Activated T-cell treated with anti-CD3 and anti-CD28 coated beads, Interleukin-2, amount 50 U/mL, for 72 hours (primary cell): ENCODE data around the gene ATP6V1G3. TPM values are rescaled to one million over a fixed set of nuclear protein-coding genes. Genes with fewer than 3 reads are reported as not detected.
A peak's percentile ranks its signal among the peaks of the same experiment; 100 is the strongest.
"Not testable (repeated sequence)": the region's sequence is repeated elsewhere in the genome, so short reads cannot be mapped to it uniquely, and the experiment has no call there.

Source experiments
- ATAC-seq, 2 donors: fragments of 150-1000 bp; cut with Tn5 transposase; replicated peaks in 1 of 2; 2 replicates each; pipeline ENCODE4 v1.10.0; 2021; ENCODE audit warnings: moderate library complexity in 2 of 2, mild to moderate bottlenecking in 1 of 2
- DNase-seq, 2 donors: peaks; one replicate each; pipeline ENCODE4 v3.0.0; 2021 to 2022; ENCODE audit warnings: mixed read lengths in 1 of 2
- H3K27ac Mint-ChIP-seq: one replicate; pipeline ENCODE4 v1.8.0; 2022; ENCODE audit warnings: mild to moderate bottlenecking, moderate library complexity, mixed read lengths
- H3K27me3 Mint-ChIP-seq: one replicate; pipeline ENCODE4 v1.8.0; 2022; ENCODE audit warnings: low read depth, mixed read lengths
- H3K36me3 Mint-ChIP-seq, 2 donors: one replicate each; pipeline ENCODE4 v1.8.0; 2022; ENCODE audit warnings: mixed read lengths in 2 of 2, mild to moderate bottlenecking in 1 of 2; ENCODE audit not compliant: insufficient read depth in 2 of 2
- H3K4me1 Mint-ChIP-seq: one replicate; pipeline ENCODE4 v1.8.0; 2022; ENCODE audit warnings: low read depth, mixed read lengths
- H3K4me3 Mint-ChIP-seq, 2 donors: one replicate each; pipeline ENCODE4 v1.8.0; 2022; ENCODE audit warnings: mild to moderate bottlenecking in 2 of 2, mixed read lengths in 2 of 2, moderate library complexity in 2 of 2
- H3K9me3 Mint-ChIP-seq, 2 donors: one replicate each; pipeline ENCODE4 v1.8.0; 2022; ENCODE audit warnings: mixed read lengths in 2 of 2
- total RNA-seq, 2 donors: library from RNA; stranded (reverse); gene quantifications; one replicate each; pipeline ENCODE4 v1.2.3, GENCODE V29; 2022

Gene ATP6V1G3
- total RNA-seq, 2 donors from 2014 or later: not detected

- peaks cover 3 to 4% of the 10 kb centered on the region in 2 donors for H3K36me3 Mint-ChIP-seq
- DNase-seq (no peak), ATAC-seq (peak; percentile 71 to 76)
- peaks cover 4 to 7% of the 10 kb centered on the region in 2 donors for H3K9me3 Mint-ChIP-seq
- H3K4me1 Mint-ChIP-seq: peaks cover 80% of the 10 kb centered on the region
- H3K4me3 Mint-ChIP-seq: peak overlapping the region; percentile 45 to 48
- no peaks in the 10 kb centered on the region for H3K27me3 Mint-ChIP-seq
- H3K27ac Mint-ChIP-seq: peak overlapping the region; percentile 87
These were observed 5.7 kb downstream of the ATP6V1G3 start for GRCh38 chr1:198534548-198535418.

GRCh38 chr1:198531891-198532290 is 8.6 kb downstream of the ATP6V1G3 start:
- H3K27ac Mint-ChIP-seq: no peak overlapping the region
- no peaks in the 10 kb centered on the region for H3K27me3 Mint-ChIP-seq
- H3K4me1 Mint-ChIP-seq: peaks cover 70% of the 10 kb centered on the region
- DNase-seq (no peak), ATAC-seq (no peak)
- H3K9me3 Mint-ChIP-seq: peaks cover 4 to 7% of the 10 kb centered on the region in 2 donors
- peaks cover 3 to 4% of the 10 kb centered on the region in 2 donors for H3K36me3 Mint-ChIP-seq
- no peak overlapping the region for H3K4me3 Mint-ChIP-seq

GRCh38 chr1:198530953-198531352 is 9.5 kb downstream of the ATP6V1G3 start:
- Mint-ChIP-seq H3K4me1 (peaks cover 70% of the 10 kb centered on the region), H3K27me3 (no peaks in the 10 kb centered on the region), H3K36me3 (peaks cover 3 to 4% of the 10 kb centered on the region in 2 donors), H3K4me3 (no peak overlapping the region), H3K9me3 (peaks cover 4 to 7% of the 10 kb centered on the region in 2 donors), H3K27ac (no peak overlapping the region)
- no peak for DNase-seq
- ATAC-seq: no peak

GRCh38 chr1:198529414-198529813 is 11.1 kb downstream of the ATP6V1G3 start:
- Mint-ChIP-seq H3K36me3 (peaks cover 3 to 4% of the 10 kb centered on the region in 2 donors), H3K4me1 (peaks cover 80% of the 10 kb centered on the region), H3K27me3 (no peaks in the 10 kb centered on the region), H3K4me3 (no peak overlapping the region), H3K9me3 (peaks cover 4 to 7% of the 10 kb centered on the region in 2 donors), H3K27ac (no peak overlapping the region)
- no peak for DNase-seq
- ATAC-seq: no peak

GRCh38 chr1:198528364-198528763 is 12.1 kb downstream of the ATP6V1G3 start:
- Mint-ChIP-seq H3K36me3 (peaks cover 2 to 3% of the 10 kb centered on the region in 2 donors), H3K4me1 (peaks cover 80% of the 10 kb centered on the region), H3K4me3 (no peak overlapping the region)

GRCh38 chr1:198524556-198524955 is 15.9 kb downstream of the ATP6V1G3 start:
- Mint-ChIP-seq H3K27me3 (no peaks in the 10 kb centered on the region), H3K4me1 (peaks cover 86% of the 10 kb centered on the region), H3K27ac (peak overlapping the region; percentile 99)

More at GRCh38 chr1:198528364-198528763, 12.1 kb downstream of the ATP6V1G3 start:
- peaks cover 2% of the 10 kb centered on the region in 2 donors for H3K9me3 Mint-ChIP-seq
- ATAC-seq (no peak), DNase-seq (no peak)
- H3K27ac Mint-ChIP-seq: no peak overlapping the region
- no peaks in the 10 kb centered on the region for H3K27me3 Mint-ChIP-seq

GRCh38 chr1:198524127-198524526 is 16.4 kb downstream of the ATP6V1G3 start:
- DNase-seq: peak in 1 of 2 donors; percentile 26
- peaks cover 88% of the 10 kb centered on the region for H3K4me1 Mint-ChIP-seq
- not testable (repeated sequence) for H3K36me3 Mint-ChIP-seq

More at GRCh38 chr1:198524556-198524955, 15.9 kb downstream of the ATP6V1G3 start:
- Mint-ChIP-seq H3K36me3 (no peaks in the 10 kb centered on the region), H3K4me3 (peak overlapping the region; percentile 80 to 95), H3K9me3 (no peaks in the 10 kb centered on the region)
- no peak for ATAC-seq
- no peak for DNase-seq

GRCh38 chr1:198523182-198523950 is 17.1 kb downstream of the ATP6V1G3 start:
- DNase-seq (peak in 1 of 2 donors; percentile 17), ATAC-seq (peak; percentile 55 to 61)
- peak overlapping the region; percentile 80 to 95 for H3K4me3 Mint-ChIP-seq
- H3K27ac Mint-ChIP-seq: peak overlapping the region; percentile 99
- H3K27me3 Mint-ChIP-seq: no peaks in the 10 kb centered on the region
- no peaks in the 10 kb centered on the region for H3K9me3 Mint-ChIP-seq
- H3K4me1 Mint-ChIP-seq: peaks cover 96% of the 10 kb centered on the region
- H3K36me3 Mint-ChIP-seq: no peaks in the 10 kb centered on the region

More at GRCh38 chr1:198524127-198524526, 16.4 kb downstream of the ATP6V1G3 start:
- Mint-ChIP-seq H3K27ac (peak overlapping the region; percentile 99), H3K4me3 (peak overlapping the region; percentile 80 to 95)
- not testable (repeated sequence) for ATAC-seq, H3K27me3 Mint-ChIP-seq, H3K9me3 Mint-ChIP-seq

- ATAC-seq: peak; percentile 66 to 76
- Mint-ChIP-seq H3K4me1 (peaks cover 85% of the 10 kb centered on the region), H3K9me3 (no peaks in the 10 kb centered on the region), H3K36me3 (no peaks in the 10 kb centered on the region), H3K4me3 (peak overlapping the region; percentile 80 to 91), H3K27ac (peak overlapping the region; percentile 96), H3K27me3 (no peaks in the 10 kb centered on the region)
- no peak for DNase-seq
These were observed 19.8 kb downstream of the ATP6V1G3 start for GRCh38 chr1:198520524-198521254.

GRCh38 chr1:198519639-198520501 is 20.6 kb downstream of the ATP6V1G3 start:
- Mint-ChIP-seq H3K9me3 (no peaks in the 10 kb centered on the region), H3K4me1 (peaks cover 83% of the 10 kb centered on the region), H3K27me3 (no peaks in the 10 kb centered on the region), H3K27ac (peak overlapping the region; percentile 96), H3K36me3 (no peaks in the 10 kb centered on the region), H3K4me3 (peak overlapping the region; percentile 80 to 91)
- DNase-seq (no peak), ATAC-seq (peak; percentile 32 to 36)

GRCh38 chr1:198517623-198518199 is 22.8 kb downstream of the ATP6V1G3 start:
- no peak for ATAC-seq
- peak overlapping the region in 1 of 2 donors; percentile 18 for H3K4me3 Mint-ChIP-seq
- peaks cover 65% of the 10 kb centered on the region for H3K4me1 Mint-ChIP-seq

More at GRCh38 chr1:198517623-198518199, 22.8 kb downstream of the ATP6V1G3 start:
- H3K9me3 Mint-ChIP-seq: no peaks in the 10 kb centered on the region
- no peak overlapping the region for H3K27ac Mint-ChIP-seq
- no peaks in the 10 kb centered on the region for H3K27me3 Mint-ChIP-seq
- H3K36me3 Mint-ChIP-seq: no peaks in the 10 kb centered on the region
- DNase-seq: no peak
